RWPE2 (cell line): ENCODE measurements around the gene FGF23.

ENCODE experiments used
- ATAC-seq: fragments of 200-7000 bp; cut with Tn5 transposase; 3 replicates; pipeline ENCODE4 v1.9.1; 2021; ENCODE audit warnings: low read depth
- DNase-seq: peaks from one replicate; pipeline ENCODE4 v3.0.0-alpha.2; 2020; ENCODE audit warnings: low spot score
- H3K27ac ChIP-seq: fragments of 450-650 bp; 2 replicates; pipeline ENCODE4 v1.5.1; 2017; ENCODE audit warnings: mild to moderate bottlenecking; ENCODE audit not compliant: poor library complexity, severe bottlenecking
- H3K27me3 ChIP-seq: fragments of 250-450 bp; sonication (Bioruptor Pico); 2 replicates; pipeline ENCODE4 v1.5.1; 2021; ENCODE audit warnings: mild to moderate bottlenecking, moderate library complexity; ENCODE audit not compliant: insufficient read depth, poor library complexity, severe bottlenecking
- H3K36me3 ChIP-seq: fragments of 250-450 bp; sonication (Bioruptor Pico); 2 replicates; pipeline ENCODE4 v1.5.1; 2020; ENCODE audit warnings: low read depth, mild to moderate bottlenecking, moderate library complexity
- H3K4me1 ChIP-seq: fragments of 250-450 bp; sonication (Bioruptor Pico); 2 replicates; pipeline ENCODE4 v1.5.1; 2021; ENCODE audit warnings: mild to moderate bottlenecking, moderate library complexity; ENCODE audit not compliant: insufficient read depth, poor library complexity, severe bottlenecking
- H3K4me3 ChIP-seq: fragments of 250-450 bp; sonication (Bioruptor Pico); 2 replicates; pipeline ENCODE4 v1.5.1; 2021; ENCODE audit warnings: mild to moderate bottlenecking, moderate library complexity; ENCODE audit not compliant: severe bottlenecking
- H3K9me3 ChIP-seq: fragments of 250-450 bp; sonication (Bioruptor Pico); 2 replicates; pipeline ENCODE4 v1.5.1; 2021; ENCODE audit warnings: mild to moderate bottlenecking, moderate library complexity; ENCODE audit not compliant: severe bottlenecking
- CTCF ChIP-seq: fragments of 450-650 bp; IDR thresholded peaks from one replicate; pipeline ENCODE4 v1.5.1; 2017; ENCODE audit warnings: mild to moderate bottlenecking, moderate library complexity; ENCODE audit not compliant: poor library complexity, severe bottlenecking

FGF23 gene

DNA sequence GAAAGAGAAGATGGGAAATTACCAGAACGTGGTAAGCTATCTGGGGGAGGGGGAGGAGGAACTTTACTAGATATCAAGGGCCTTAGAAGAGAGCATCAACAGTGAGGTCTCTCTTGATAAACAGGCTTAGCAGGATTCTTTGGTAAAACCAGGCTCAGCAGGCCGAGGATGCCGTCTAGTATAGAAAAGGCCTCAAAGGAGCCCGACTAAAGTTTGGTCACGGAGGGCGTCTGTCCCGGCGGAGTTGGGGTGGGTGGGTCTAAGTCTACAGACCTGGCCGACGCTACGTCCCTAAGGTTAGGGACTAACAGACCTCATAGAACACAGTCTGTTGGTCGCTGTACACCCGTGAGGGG is 59.0 kb downstream of the FGF23 start:
- TF ChIP-seq CTCF: no peak
- ATAC-seq (peak; percentile 37; the same call in 2 of the 3 replicates), DNase-seq (no peak)
- peaks cover 21% of the 10 kb centered on the region for H3K4me1 ChIP-seq
- H3K27ac ChIP-seq: peak overlapping the region; percentile 56
- peak overlapping the region; percentile 68 for H3K4me3 ChIP-seq
- no peaks in the 10 kb centered on the region for H3K9me3 ChIP-seq
- H3K27me3 ChIP-seq: no peaks in the 10 kb centered on the region
- peaks cover 16% of the 10 kb centered on the region for H3K36me3 ChIP-seq
